GM10847 (cell line): Measurements from ENCODE around the gene ZFP92.

Source experiments
- POLR2A ChIP-seq: IDR thresholded peaks from 2 replicates; pipeline ENCODE4 v1.6.1; 2011; ENCODE audit not compliant: insufficient read length; ENCODE audit errors: extremely low read depth

Gene ZFP92

GRCh38 chrX:153381684-153382532 is 29.4 kb upstream of the ZFP92 start:
- no peak for TF ChIP-seq POLR2A

GRCh38 chrX:153382563-153383482 is 28.4 kb upstream of the ZFP92 start:
- TF ChIP-seq POLR2A: no peak

GRCh38 chrX:153384390-153384789 is 26.9 kb upstream of the ZFP92 start:
- TF ChIP-seq POLR2A: no peak

- no peak for TF ChIP-seq POLR2A
Measured at GRCh38 chrX:153386097-153386496, 25.2 kb upstream of the ZFP92 start.

GRCh38 chrX:153387345-153387744 is 23.9 kb upstream of the ZFP92 start:
- no peak for TF ChIP-seq POLR2A

- TF ChIP-seq POLR2A: no peak
Measured at GRCh38 chrX:153387987-153388721, 23.1 kb upstream of the ZFP92 start.

- no peak for TF ChIP-seq POLR2A
Measured at GRCh38 chrX:153388722-153389459, 22.4 kb upstream of the ZFP92 start.

- no peak for TF ChIP-seq POLR2A
Measured at GRCh38 chrX:153392642-153393321, 18.5 kb upstream of the ZFP92 start.

GRCh38 chrX:153394612-153395011 is 16.7 kb upstream of the ZFP92 start:
- no peak for TF ChIP-seq POLR2A

- no peak for TF ChIP-seq POLR2A
Measured at GRCh38 chrX:153395613-153396319, 15.5 kb upstream of the ZFP92 start.

- no peak for TF ChIP-seq POLR2A
Measured at GRCh38 chrX:153396320-153397195, 14.7 kb upstream of the ZFP92 start.

- TF ChIP-seq POLR2A: no peak
Measured at GRCh38 chrX:153397256-153397960, 13.9 kb upstream of the ZFP92 start.
